IMR-90 (cell line): ENCODE measurements around the gene RNF215.

ENCODE experiments used
- BHLHE40 ChIP-seq: fragments of 150-350 bp; IDR thresholded peaks from 2 replicates; pipeline ENCODE4 v1.6.1; 2016; ENCODE audit warnings: mild to moderate bottlenecking, low read depth, low read length
- CEBPB ChIP-seq: IDR thresholded peaks from 2 replicates; pipeline ENCODE4 v1.6.1; 2012; ENCODE audit warnings: low read depth, low read length, improper control_type of control experiment
- CHD1 ChIP-seq: IDR thresholded peaks from 2 replicates; pipeline ENCODE4 v1.6.1; 2012; ENCODE audit warnings: low read depth, low read length, improper control_type of control experiment
- CTCF ChIP-seq: conservative IDR thresholded peaks from 2 replicates; pipeline ENCODE4 v1.5.1; 2012; ENCODE audit warnings: mild to moderate bottlenecking, low read depth, low read length, improper control_type of control experiment
- ELK1 ChIP-seq: fragments of 150-350 bp; IDR thresholded peaks from 2 replicates; pipeline ENCODE4 v1.6.1; 2016; ENCODE audit warnings: low read depth, mild to moderate bottlenecking, low read length, moderate library complexity, borderline replicate concordance
- FOS ChIP-seq: fragments of 150-350 bp; IDR thresholded peaks from 2 replicates; pipeline ENCODE4 v1.6.1; 2016; ENCODE audit warnings: low read depth, low read length
- MAZ ChIP-seq: IDR thresholded peaks from 2 replicates; pipeline ENCODE4 v1.6.1; 2012; ENCODE audit warnings: low read depth, mild to moderate bottlenecking, low read length, improper control_type of control experiment, moderate library complexity, borderline replicate concordance
- MXI1 ChIP-seq: IDR thresholded peaks from 2 replicates; pipeline ENCODE4 v1.6.1; 2012; ENCODE audit warnings: low read depth, mild to moderate bottlenecking, low read length, moderate library complexity, borderline replicate concordance
- NFE2L2 ChIP-seq: fragments of 150-350 bp; IDR thresholded peaks from 2 replicates; pipeline ENCODE4 v1.6.1; 2016; ENCODE audit warnings: low read depth, mild to moderate bottlenecking, low read length
- POLR2A ChIP-seq: IDR thresholded peaks from 2 replicates; pipeline ENCODE4 v1.6.1; 2012; ENCODE audit warnings: mild to moderate bottlenecking, low read depth, low read length
- RAD21 ChIP-seq: IDR thresholded peaks from 2 replicates; pipeline ENCODE4 v1.6.1; 2012; ENCODE audit warnings: low read length, improper control_type of control experiment
- RCOR1 ChIP-seq: IDR thresholded peaks from 2 replicates; pipeline ENCODE4 v1.6.1; 2012; ENCODE audit warnings: mild to moderate bottlenecking, low read length, improper control_type of control experiment; ENCODE audit not compliant: insufficient replicate concordance
- RFX5 ChIP-seq: IDR thresholded peaks from 2 replicates; pipeline ENCODE4 v1.8.0; 2012; ENCODE audit warnings: low read depth, mild to moderate bottlenecking, low read length, moderate library complexity
- TF ChIP-seq, protein P1 (sequence below): fragments of 150-350 bp; IDR thresholded peaks from 2 replicates; pipeline ENCODE4 v1.6.1; 2017; ENCODE audit warnings: mild to moderate bottlenecking, antibody characterized with exemption, low read length, low read depth

GRCh38 chr22:30371981-30372380 is 15.2 kb downstream of the RNF215 start:
- TF ChIP-seq CTCF (no peak), POLR2A (no peak), MXI1 (no peak), RAD21 (no peak), ELK1 (no peak), RFX5 (no peak), NFE2L2 (no peak), CHD1 (no peak), CEBPB (no peak), RCOR1 (no peak), MAZ (no peak), BHLHE40 (no peak), FOS (no peak)
- TF ChIP-seq, protein P1, sequence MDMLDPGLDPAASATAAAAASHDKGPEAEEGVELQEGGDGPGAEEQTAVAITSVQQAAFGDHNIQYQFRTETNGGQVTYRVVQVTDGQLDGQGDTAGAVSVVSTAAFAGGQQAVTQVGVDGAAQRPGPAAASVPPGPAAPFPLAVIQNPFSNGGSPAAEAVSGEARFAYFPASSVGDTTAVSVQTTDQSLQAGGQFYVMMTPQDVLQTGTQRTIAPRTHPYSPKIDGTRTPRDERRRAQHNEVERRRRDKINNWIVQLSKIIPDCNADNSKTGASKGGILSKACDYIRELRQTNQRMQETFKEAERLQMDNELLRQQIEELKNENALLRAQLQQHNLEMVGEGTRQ = no peak
